Astrocyte of the cerebellum (primary cell): ENCODE data around the gene KLHL14.

Experiments
- DNase-seq: peaks from one replicate; pipeline ENCODE4 v3.0.0-alpha.2; 2011; ENCODE audit warnings: low read depth
- H3K4me3 ChIP-seq: 2 replicates; pipeline ENCODE4 v1.5.1; 2011; ENCODE audit warnings: mild to moderate bottlenecking, low read depth, low read length, moderate library complexity
- CTCF ChIP-seq: IDR thresholded peaks from 2 replicates; pipeline ENCODE4 v1.5.1; 2012; ENCODE audit warnings: low read length, low read depth, moderate library complexity, mild to moderate bottlenecking; ENCODE audit errors: missing control alignments
- in situ Hi-C: cut with HindIII; loops from 2 replicates; pipeline ENCODE4 v1.10.0; 2017; ENCODE audit warnings: low sequenced_read_pairs

KLHL14 gene

GRCh38 chr18:32634876-32635431 lies 137.9 kb downstream of the KLHL14 start:
- no peak for TF ChIP-seq CTCF
- no peak overlapping the region for H3K4me3 ChIP-seq
- DNase-seq = no peak
- in situ Hi-C loops = no loop called here

- TF ChIP-seq CTCF = no peak
- no peak overlapping the region for H3K4me3 ChIP-seq
- in situ Hi-C loops = no loop called here
- DNase-seq = no peak
These were observed 142.7 kb downstream of the KLHL14 start for GRCh38 chr18:32629981-32630700.

- TF ChIP-seq CTCF = no peak
- in situ Hi-C loops = no loop called here
- DNase-seq = no peak
- H3K4me3 ChIP-seq = no peak overlapping the region
These were observed 143.5 kb downstream of the KLHL14 start for GRCh38 chr18:32629292-32629691.

GRCh38 chr18:32624182-32624723 lies 148.6 kb downstream of the KLHL14 start:
- no peak overlapping the region for H3K4me3 ChIP-seq
- TF ChIP-seq CTCF = no peak
- in situ Hi-C loops = no loop called here
- no peak for DNase-seq

- TF ChIP-seq CTCF = no peak
- in situ Hi-C loops = no loop called here
- no peak overlapping the region for H3K4me3 ChIP-seq
- no peak for DNase-seq
These were observed 149.3 kb downstream of the KLHL14 start for GRCh38 chr18:32623563-32623962.
